Left lung (tissue), 10 donors: ENCODE data around the gene DMBX1. TPM values are rescaled to one million over a fixed set of nuclear protein-coding genes. Genes with fewer than 3 reads are reported as not detected.

Experiments used
- ATAC-seq: fragments of 200-7000 bp; cut with Tn5 transposase; one replicate; pipeline ENCODE4 v1.9.1; 2020; ENCODE audit warnings: moderate library complexity
- DNase-seq, 4 donors: peaks; one replicate each; pipeline ENCODE4 v3.0.0-alpha.2; 2013 to 2020
- H3K27ac ChIP-seq, 2 donors: fragments of 200-600 bp; sonication (generic) in 1 of 2; one replicate each; pipeline versions ENCODE4 v1.5.0 to v1.8.0; 2020 to 2021
- H3K27me3 ChIP-seq, 2 donors: fragments of 200-600 bp; sonication (generic) in 1 of 2; one replicate each; pipeline versions ENCODE4 v1.5.0 to v1.8.0; 2020 to 2021
- H3K36me3 ChIP-seq, 2 donors: fragments of 200-600 bp; sonication (generic) in 1 of 2; one replicate each; pipeline versions ENCODE4 v1.5.0 to v1.8.0; 2020 to 2021
- H3K4me1 ChIP-seq, 2 donors: fragments of 200-600 bp; one replicate each; pipeline ENCODE4 v1.8.0; 2021
- H3K4me3 ChIP-seq, 2 donors: fragments of 200-600 bp; sonication (generic) in 1 of 2; one replicate each; pipeline versions ENCODE4 v1.5.0 to v1.8.0; 2020 to 2021; ENCODE audit warnings: mild to moderate bottlenecking in 1 of 2
- H3K9me3 ChIP-seq, 2 donors: fragments of 200-600 bp; sonication (generic) in 1 of 2; one replicate each; pipeline versions ENCODE4 v1.5.0 to v1.8.0; 2020 to 2021
- intact Hi-C, 2 donors: fragments of 100-400 bp; cut with DNase I; formaldehyde crosslinking; loops; one replicate each; pipeline versions ENCODE4 v1.11.2 to v1.14.2; 2022
- polyA plus RNA-seq, 6 donors: library from polyadenylated mRNA; unstranded; fragments of 120-200 nt; gene quantifications; one replicate each; pipeline ENCODE4 v1.2.1, GENCODE V29; 2013; ENCODE audit not compliant: insufficient read length in 6 of 6
- total RNA-seq, 2 donors: library from RNA; stranded (reverse); fragmentation: NEBNext Ultra II Directional; extraction: Animal tissue kit (Norgen Biotek cat#: 25700); gene quantifications; one replicate each; pipeline ENCODE4 v1.2.1, GENCODE V29; 2021
- TF ChIP-seq, protein P1 (sequence below), 2 donors: fragments of 200-600 bp; sonication (generic) in 1 of 2; IDR thresholded peaks; one replicate each; pipeline versions ENCODE4 v1.5.0 to v1.8.0; 2021; ENCODE audit warnings: antibody characterized with exemption in 2 of 2
- donor health status: DM: no; HTN: yes; CAD: no.
- donor health status: DM: no; HTN: no; CAD: no.

DMBX1 gene
- total and polyA plus RNA-seq, 8 donors, result 0.04 to 0.07 (median 0.07) TPM; not detected in 4

DNA sequence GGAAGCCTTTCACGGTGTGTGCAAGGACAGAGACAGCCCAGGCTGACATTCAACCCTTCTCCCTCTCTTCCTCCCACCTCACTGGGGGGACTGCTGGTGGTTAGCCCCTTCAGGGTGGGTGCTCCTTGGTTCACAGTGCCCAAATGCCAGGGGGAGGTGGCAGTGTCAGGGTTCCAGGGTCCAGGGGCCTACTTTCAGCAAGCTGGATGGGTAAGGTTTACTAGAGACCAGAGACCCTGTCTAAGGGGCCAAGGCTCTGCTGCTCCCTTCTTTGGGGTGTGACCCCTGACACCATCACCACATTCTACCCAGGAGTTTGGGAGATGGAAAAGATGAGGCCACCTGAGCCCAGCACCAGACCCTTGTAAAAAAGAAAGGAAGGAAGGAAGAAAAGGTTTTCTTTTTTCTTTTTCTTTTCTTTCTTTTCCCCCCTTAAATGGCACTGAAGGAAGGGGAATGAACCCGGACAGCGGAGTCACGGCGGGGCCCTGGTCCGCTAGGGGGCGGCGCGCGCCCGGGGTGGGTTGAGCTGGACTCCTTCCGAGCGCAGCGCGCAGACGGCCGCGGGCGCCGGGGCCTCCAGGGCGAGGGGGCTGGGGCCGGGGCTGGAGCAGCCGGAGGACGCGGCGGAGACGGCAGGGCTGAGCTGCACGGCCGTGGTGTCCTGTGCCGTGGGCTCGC, 43.0 kb downstream of the DMBX1 start:
- H3K27me3 ChIP-seq, result peaks cover 0 to 96% of the 10 kb centered on the region in 2 donors
- H3K4me3 ChIP-seq, result peak overlapping the region in 1 of 2 donors; percentile 31
- DNase-seq (peak; percentile 46 to 95 (median 66)), ATAC-seq (peak; percentile 75)
- no peaks in the 10 kb centered on the region for H3K9me3 ChIP-seq
- peaks cover 0 to 7% of the 10 kb centered on the region in 2 donors for H3K4me1 ChIP-seq
- intact Hi-C loops, result loop anchor here in 1 of 2 donors (10.0 kb wide), 1 partner anchor 192 kb away; no protein-coding TSS in a partner anchor
- TF ChIP-seq, protein P1, sequence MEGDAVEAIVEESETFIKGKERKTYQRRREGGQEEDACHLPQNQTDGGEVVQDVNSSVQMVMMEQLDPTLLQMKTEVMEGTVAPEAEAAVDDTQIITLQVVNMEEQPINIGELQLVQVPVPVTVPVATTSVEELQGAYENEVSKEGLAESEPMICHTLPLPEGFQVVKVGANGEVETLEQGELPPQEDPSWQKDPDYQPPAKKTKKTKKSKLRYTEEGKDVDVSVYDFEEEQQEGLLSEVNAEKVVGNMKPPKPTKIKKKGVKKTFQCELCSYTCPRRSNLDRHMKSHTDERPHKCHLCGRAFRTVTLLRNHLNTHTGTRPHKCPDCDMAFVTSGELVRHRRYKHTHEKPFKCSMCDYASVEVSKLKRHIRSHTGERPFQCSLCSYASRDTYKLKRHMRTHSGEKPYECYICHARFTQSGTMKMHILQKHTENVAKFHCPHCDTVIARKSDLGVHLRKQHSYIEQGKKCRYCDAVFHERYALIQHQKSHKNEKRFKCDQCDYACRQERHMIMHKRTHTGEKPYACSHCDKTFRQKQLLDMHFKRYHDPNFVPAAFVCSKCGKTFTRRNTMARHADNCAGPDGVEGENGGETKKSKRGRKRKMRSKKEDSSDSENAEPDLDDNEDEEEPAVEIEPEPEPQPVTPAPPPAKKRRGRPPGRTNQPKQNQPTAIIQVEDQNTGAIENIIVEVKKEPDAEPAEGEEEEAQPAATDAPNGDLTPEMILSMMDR (IDR thresholded peaks at IDR 0.05), result peak; percentile 46 to 70
- no peak overlapping the region for H3K27ac ChIP-seq
- no peaks in the 10 kb centered on the region for H3K36me3 ChIP-seq

DNA sequence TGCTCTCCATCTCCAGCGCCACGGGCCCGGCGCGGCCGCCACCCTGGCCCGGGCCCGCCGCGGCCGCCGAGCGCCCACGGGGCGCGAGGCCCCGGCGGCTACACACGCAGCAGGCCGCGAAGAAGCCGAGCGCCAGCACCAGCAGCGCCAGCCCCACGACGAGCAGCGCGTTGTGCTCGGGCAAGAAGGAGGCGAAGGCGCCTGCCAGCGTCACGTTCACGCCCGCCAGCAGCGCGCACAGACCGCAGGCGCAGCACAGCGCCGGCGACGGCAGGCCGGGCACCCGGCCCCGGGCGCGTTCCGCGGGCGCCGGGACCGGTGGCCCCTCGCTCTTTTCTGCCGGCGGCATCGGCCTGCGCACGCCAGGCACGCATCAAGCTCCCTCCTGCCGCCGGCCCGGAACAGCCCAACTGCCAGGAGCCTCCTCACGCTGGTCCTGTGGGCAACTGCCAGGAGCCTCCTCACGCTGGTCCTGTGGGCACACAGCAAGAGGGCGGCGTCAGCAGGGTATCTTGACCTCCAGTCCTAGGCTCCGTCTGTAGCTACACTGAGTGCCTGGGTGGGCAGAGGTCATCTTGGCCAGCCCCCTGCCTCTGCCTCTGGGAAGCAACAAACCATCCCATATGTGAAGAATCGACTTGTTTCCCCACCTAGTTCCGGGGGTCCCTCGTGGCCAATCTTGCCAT, 43.7 kb downstream of the DMBX1 start:
- intact Hi-C loops, result loop anchor here in 1 of 2 donors (10.0 kb wide), 1 partner anchor 191 kb away; no protein-coding TSS in a partner anchor
- H3K36me3 ChIP-seq, result no peaks in the 10 kb centered on the region
- peak overlapping the region in 1 of 2 donors; percentile 31 for H3K4me3 ChIP-seq
- peak in 3 of 4 donors; percentile 34 to 83 (median 41) for DNase-seq
- no peaks in the 10 kb centered on the region for H3K9me3 ChIP-seq
- TF ChIP-seq, protein P1 (IDR thresholded peaks at IDR 0.05), result no peak
- peaks cover 0 to 98% of the 10 kb centered on the region in 2 donors for H3K27me3 ChIP-seq
- peak; percentile 30 for ATAC-seq
- H3K27ac ChIP-seq, result no peak overlapping the region
- H3K4me1 ChIP-seq, result peaks cover 0 to 7% of the 10 kb centered on the region in 2 donors

DNA sequence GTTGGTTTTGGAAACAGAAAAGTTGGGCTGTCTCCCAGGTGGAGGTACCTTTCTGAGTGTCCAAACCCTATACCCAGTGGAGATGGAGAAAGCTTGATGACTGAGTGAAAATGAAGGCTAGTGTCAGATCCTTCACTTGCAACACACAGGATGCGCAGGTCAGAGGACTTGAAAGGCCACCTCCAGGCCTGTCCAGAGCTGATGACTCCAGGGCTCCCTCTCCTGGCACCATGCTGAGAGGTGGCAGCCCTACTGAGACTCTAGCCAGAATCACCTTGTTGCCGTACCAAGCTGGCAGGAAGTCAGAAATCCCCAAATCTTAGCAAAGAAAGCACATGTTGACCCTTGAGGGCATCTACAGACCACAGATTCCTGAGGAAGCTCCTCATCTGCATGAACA, 45.4 kb downstream of the DMBX1 start:
- DNase-seq, result peak in 1 of 4 donors; percentile 61
- ATAC-seq, result peak; percentile 72
- no peak overlapping the region for H3K4me3 ChIP-seq
- intact Hi-C loops, result loop anchor here in 1 of 2 donors (10.0 kb wide), 1 partner anchor 190 kb away; no protein-coding TSS in a partner anchor
- TF ChIP-seq, protein P1 (IDR thresholded peaks at IDR 0.05), result no peak
- H3K36me3 ChIP-seq, result no peaks in the 10 kb centered on the region
- H3K27ac ChIP-seq, result no peak overlapping the region
- H3K4me1 ChIP-seq, result peaks cover 0 to 7% of the 10 kb centered on the region in 2 donors
- no peaks in the 10 kb centered on the region for H3K9me3 ChIP-seq
- peaks cover 0 to 83% of the 10 kb centered on the region in 2 donors for H3K27me3 ChIP-seq

DNA sequence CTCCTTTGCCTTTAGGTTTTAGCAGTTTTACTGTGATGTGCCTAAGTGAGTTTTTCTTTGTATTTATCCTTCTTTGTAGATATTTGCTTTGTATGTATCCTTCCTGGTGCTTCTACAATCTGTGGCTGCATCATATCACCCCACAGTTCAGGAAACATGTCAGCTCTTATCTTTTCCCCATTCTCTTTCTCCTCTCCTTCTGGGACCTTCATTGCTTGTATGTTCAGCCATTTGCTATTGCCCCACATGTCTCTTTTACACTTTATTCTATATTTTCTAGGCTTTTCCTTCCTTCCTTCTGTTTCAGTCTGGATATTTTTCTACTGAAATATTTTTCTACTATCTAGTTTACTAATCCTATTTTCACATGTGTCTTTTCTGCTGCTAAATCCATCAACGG, 46.9 kb downstream of the DMBX1 start:
- DNase-seq (no peak), ATAC-seq (no peak)
- TF ChIP-seq, protein P1 (IDR thresholded peaks at IDR 0.05), result no peak
- no peak overlapping the region for H3K4me3 ChIP-seq
- H3K36me3 ChIP-seq, result no peaks in the 10 kb centered on the region
- intact Hi-C loops, result loop anchor here in 1 of 2 donors (10.0 kb wide), 1 partner anchor 188 kb away; no protein-coding TSS in a partner anchor
- peaks cover 0 to 75% of the 10 kb centered on the region in 2 donors for H3K27me3 ChIP-seq
- H3K27ac ChIP-seq, result no peak overlapping the region
- H3K4me1 ChIP-seq, result peaks cover 0 to 7% of the 10 kb centered on the region in 2 donors
- no peaks in the 10 kb centered on the region for H3K9me3 ChIP-seq

DNA sequence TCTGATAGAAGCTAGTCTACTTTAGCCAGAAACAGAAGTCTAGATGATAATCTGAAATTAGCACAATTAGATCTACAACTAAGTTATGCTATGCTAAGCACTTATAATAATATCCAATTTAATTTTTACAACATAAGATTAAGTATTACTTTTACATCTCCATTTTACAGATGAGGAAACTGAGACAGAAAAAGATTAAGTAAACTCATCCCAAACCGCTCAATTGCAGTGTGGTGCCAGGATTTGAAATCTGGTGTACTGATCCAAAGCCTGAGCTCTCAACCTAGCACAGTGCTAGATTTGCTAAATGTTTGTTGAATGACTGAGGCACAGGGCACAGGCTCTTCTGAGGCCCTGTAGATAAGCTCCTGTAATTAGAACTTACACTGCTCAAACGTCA, 48.0 kb downstream of the DMBX1 start:
- Histone ChIP-seq H3K36me3 (no peaks in the 10 kb centered on the region), H3K9me3 (no peaks in the 10 kb centered on the region), H3K4me1 (peaks cover 0 to 7% of the 10 kb centered on the region in 2 donors), H3K27ac (no peak overlapping the region), H3K27me3 (peaks cover 0 to 75% of the 10 kb centered on the region in 2 donors), H3K4me3 (no peak overlapping the region)
- intact Hi-C loops, result loop anchor here in 1 of 2 donors (10.0 kb wide), 1 partner anchor 187 kb away; no protein-coding TSS in a partner anchor
- no peak for ATAC-seq
- no peak for DNase-seq
- TF ChIP-seq, protein P1 (IDR thresholded peaks at IDR 0.05), result no peak
